Right atrium auricular region (tissue), 2 donors: ENCODE data around the gene SURF2. TPM values are rescaled to one million over a fixed set of nuclear protein-coding genes. Genes with fewer than 3 reads are reported as not detected.
"Not testable (repeated sequence)": the region's sequence is repeated elsewhere in the genome, so short reads cannot be mapped to it uniquely, and the experiment has no call there.

ENCODE experiments used
- DNase-seq: peaks from one replicate; pipeline ENCODE4 v3.0.0-alpha.2; 2019; ENCODE audit warnings: low spot score
- H3K27ac ChIP-seq, 2 donors: fragments of 200-600 bp; sonication (generic); 1 replicate in 1 of 2; 2 replicates in 1 of 2; pipeline ENCODE4 v1.5.1; 2016 to 2019
- H3K27me3 ChIP-seq, 2 donors: fragments of 200-600 bp; sonication (generic); one replicate each; pipeline versions ENCODE4 v1.5.1 to v1.6.0; 2017 to 2019
- H3K36me3 ChIP-seq: fragments of 200-600 bp; sonication (generic); one replicate; pipeline ENCODE4 v1.5.1; 2016
- H3K4me1 ChIP-seq, 2 donors: fragments of 200-600 bp; sonication (generic); one replicate each; pipeline versions ENCODE4 v1.5.1 to v1.6.0; 2017 to 2019
- H3K4me3 ChIP-seq, 2 donors: fragments of 200-600 bp; sonication (generic); 1 replicate in 1 of 2; 2 replicates in 1 of 2; pipeline ENCODE4 v1.5.1; 2017 to 2019; ENCODE audit warnings: mild to moderate bottlenecking in 1 of 2, moderate library complexity in 1 of 2
- H3K9me3 ChIP-seq, 2 donors: fragments of 200-600 bp; sonication (generic); one replicate each; pipeline ENCODE4 v1.5.1; 2019
- total RNA-seq, 2 donors: library from RNA; depleted of rRNA; stranded (reverse); fragments of >200 nt; gene quantifications; one replicate each; pipeline ENCODE4 v1.1.0, GENCODE V29; 2016
- TF ChIP-seq, protein P1 (sequence below), 2 donors: fragments of 200-600 bp; sonication (generic); IDR thresholded peaks; one replicate each; pipeline ENCODE4 v1.5.1; 2019; ENCODE audit warnings: antibody characterized with exemption in 2 of 2

SURF2 gene
- total RNA-seq, 2 donors from 2014 or later, result 18.1 to 45.9 TPM

DNA sequence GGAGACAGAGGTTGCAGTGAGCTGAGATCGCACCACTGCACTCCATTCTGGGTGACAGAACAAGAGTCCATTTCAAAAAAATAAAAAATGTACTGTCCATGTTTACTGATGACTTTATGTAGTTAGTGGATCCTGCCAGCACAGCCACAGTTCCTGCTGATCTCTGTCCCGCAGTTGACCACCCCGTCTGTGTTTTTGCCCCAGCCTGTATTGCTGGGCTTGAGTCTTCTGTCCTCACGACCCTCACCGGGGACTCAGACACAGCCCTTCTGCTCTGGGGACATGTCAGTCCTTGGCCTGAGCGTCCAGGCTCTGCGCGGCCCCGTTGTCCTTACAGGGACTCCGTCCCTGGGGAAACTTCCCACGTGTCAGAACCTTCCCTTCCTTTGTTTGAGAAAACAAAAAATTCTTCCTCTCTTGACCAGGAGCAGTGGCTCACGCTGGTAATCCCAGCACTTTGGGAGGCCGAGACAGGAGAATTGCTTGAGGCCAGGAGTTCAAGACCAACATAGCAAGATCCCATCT is 34.9 kb upstream of the SURF2 start:
- no peak overlapping the region for H3K27ac ChIP-seq
- TF ChIP-seq, protein P1, sequence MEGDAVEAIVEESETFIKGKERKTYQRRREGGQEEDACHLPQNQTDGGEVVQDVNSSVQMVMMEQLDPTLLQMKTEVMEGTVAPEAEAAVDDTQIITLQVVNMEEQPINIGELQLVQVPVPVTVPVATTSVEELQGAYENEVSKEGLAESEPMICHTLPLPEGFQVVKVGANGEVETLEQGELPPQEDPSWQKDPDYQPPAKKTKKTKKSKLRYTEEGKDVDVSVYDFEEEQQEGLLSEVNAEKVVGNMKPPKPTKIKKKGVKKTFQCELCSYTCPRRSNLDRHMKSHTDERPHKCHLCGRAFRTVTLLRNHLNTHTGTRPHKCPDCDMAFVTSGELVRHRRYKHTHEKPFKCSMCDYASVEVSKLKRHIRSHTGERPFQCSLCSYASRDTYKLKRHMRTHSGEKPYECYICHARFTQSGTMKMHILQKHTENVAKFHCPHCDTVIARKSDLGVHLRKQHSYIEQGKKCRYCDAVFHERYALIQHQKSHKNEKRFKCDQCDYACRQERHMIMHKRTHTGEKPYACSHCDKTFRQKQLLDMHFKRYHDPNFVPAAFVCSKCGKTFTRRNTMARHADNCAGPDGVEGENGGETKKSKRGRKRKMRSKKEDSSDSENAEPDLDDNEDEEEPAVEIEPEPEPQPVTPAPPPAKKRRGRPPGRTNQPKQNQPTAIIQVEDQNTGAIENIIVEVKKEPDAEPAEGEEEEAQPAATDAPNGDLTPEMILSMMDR (IDR thresholded peaks at IDR 0.05), result no peak
- H3K4me3 ChIP-seq, result no peak overlapping the region
- no peaks in the 10 kb centered on the region for H3K9me3 ChIP-seq
- no peaks in the 10 kb centered on the region for H3K36me3 ChIP-seq
- no peaks in the 10 kb centered on the region for H3K27me3 ChIP-seq
- no peak for DNase-seq
- no peaks in the 10 kb centered on the region for H3K4me1 ChIP-seq

DNA sequence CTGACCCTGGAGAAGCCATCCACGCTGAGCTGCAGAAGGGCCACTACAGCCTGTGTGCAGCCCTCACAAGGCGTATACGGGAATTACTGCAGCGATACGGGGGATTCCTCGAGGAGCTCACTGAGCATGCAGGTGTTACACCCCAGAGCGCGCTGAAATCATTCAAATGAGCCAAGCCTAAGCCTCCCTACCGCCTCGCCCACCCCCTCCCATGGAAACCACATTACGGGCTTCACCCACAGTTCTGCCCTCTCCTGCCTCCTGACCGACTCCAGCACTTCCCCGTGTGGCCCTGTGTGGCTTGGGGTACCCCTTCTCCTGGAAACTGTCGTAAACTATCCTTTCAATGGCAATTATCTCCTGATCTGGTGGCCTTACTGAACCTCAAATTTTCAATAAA is 33.6 kb upstream of the SURF2 start:
- Histone ChIP-seq H3K27me3 (no peaks in the 10 kb centered on the region), H3K4me3 (no peak overlapping the region), H3K9me3 (no peaks in the 10 kb centered on the region), H3K27ac (no peak overlapping the region), H3K36me3 (no peaks in the 10 kb centered on the region), H3K4me1 (no peaks in the 10 kb centered on the region)
- TF ChIP-seq, protein P1 (IDR thresholded peaks at IDR 0.05), result no peak
- DNase-seq, result no peak

DNA sequence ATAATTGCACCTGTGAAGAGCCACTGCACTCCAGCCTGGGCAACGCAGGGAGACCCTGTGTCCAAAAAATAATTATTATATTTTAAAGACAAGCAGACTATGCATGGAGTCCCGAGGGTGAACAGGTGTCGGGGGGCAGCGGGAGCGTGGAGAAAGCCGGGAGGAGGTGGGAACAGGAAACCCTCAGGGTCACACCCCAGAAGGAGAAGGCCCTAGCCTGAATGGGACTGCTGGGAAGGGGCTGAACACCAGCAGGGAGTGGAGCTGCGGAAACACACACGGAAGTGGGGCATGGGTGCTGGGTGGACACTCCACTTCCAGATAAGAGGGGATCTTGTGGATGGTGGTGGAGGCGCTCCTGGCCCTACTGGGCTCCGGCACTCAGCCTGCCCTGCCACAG is 33.1 kb upstream of the SURF2 start:
- Histone ChIP-seq H3K4me1 (no peaks in the 10 kb centered on the region), H3K4me3 (no peak overlapping the region), H3K27ac (no peak overlapping the region), H3K36me3 (no peaks in the 10 kb centered on the region), H3K27me3 (no peaks in the 10 kb centered on the region), H3K9me3 (no peaks in the 10 kb centered on the region)
- TF ChIP-seq, protein P1 (IDR thresholded peaks at IDR 0.05), result no peak
- DNase-seq, result no peak

DNA sequence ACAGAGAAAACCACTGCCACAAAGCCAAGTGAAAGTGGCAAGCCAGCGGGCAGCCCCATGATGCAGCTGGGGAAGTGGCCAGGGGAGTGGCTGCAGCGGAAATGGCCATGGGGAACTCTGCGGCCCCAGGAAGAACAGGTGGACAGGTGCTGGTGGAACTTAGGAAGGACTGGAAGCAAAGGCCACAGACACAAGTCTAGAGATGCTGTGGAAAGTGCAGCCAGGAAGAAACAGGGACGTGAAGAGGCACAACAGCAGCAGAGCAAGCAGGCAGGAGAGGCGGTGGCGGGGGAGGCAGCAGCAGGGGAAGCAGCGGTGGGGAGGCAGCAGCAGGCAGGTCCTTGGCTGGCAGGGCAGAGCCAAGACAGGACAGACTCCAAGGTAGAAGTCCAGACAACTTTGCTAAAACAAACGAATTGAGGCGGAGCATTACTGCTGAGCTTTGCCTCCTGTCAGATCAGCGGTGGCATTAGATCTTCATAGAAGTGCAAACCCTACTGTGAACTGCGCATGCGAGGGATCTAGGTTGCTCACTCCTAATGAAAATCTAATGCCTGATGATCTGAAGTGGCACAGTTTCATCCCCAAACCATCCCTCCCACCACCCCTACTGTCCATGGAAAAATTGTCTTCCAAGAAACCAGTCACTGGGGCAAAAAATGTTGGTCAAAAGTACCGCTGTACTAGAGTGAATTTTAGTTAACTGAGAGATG is 32.2 kb upstream of the SURF2 start:
- Histone ChIP-seq H3K27ac (no peak overlapping the region), H3K4me3 (no peak overlapping the region), H3K9me3 (no peaks in the 10 kb centered on the region), H3K27me3 (no peaks in the 10 kb centered on the region), H3K36me3 (no peaks in the 10 kb centered on the region), H3K4me1 (no peaks in the 10 kb centered on the region)
- no peak for DNase-seq
- TF ChIP-seq, protein P1 (IDR thresholded peaks at IDR 0.05), result no peak

DNA sequence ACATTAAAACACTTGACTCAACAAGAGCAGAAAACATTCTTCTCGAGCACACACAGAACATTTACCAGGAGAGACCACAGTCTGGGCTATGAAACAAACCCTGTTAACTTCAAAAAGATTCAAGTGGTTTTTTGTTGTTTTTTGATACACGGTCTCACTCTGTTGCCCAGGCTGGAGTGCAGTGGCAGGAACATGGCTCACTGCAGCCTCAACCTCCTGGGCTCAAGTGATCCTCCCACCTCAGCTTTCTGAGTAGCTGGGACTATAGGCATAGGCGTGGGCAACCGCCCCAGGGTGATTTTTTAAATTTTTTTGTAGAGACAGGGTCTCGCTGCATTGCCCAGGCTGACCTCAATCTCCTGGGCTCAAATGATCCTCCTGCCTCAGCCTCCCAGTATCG is 29.3 kb upstream of the SURF2 start:
- not testable (repeated sequence) for H3K9me3 ChIP-seq, DNase-seq, H3K4me1 ChIP-seq, H3K4me3 ChIP-seq, H3K27ac ChIP-seq, H3K27me3 ChIP-seq
- H3K36me3 ChIP-seq, result peaks cover 17% of the 10 kb centered on the region

DNA sequence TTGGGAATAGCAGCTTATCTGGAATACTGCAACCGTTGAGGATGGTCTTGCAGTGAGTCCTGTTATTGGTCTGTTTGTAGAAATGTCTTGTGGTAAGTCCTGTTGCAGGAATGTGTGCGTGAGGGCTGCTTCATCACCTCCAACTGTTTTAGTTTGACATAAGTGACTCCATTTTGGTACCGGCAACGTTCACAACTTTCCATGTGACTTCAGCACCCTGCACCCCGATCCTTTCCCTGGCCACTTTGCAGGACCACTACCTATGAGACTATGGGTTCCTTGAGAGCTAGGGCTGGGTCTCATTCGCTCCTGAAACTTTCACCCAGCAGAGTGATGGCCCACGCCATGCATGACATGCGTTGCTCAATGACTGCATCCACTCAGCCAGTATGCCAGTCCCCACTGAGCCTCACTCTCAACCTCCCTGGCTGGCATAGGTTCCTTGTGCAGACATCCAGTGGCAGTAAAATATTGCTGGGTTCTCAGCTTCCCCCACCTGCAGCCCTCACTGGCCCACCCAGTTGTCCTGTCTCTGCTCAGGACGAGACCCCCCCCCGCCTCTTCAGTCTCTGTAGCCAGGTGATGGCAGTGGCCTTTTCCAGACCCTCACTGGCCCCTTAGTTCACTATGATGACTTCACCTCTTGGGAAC is 28.4 kb upstream of the SURF2 start:
- peaks cover 26% of the 10 kb centered on the region for H3K36me3 ChIP-seq
- TF ChIP-seq, protein P1 (IDR thresholded peaks at IDR 0.05), result no peak
- no peak for DNase-seq
- no peaks in the 10 kb centered on the region for H3K9me3 ChIP-seq
- H3K4me1 ChIP-seq, result no peaks in the 10 kb centered on the region
- no peaks in the 10 kb centered on the region for H3K27me3 ChIP-seq
- H3K4me3 ChIP-seq, result no peak overlapping the region
- H3K27ac ChIP-seq, result no peak overlapping the region
